HG02798 (cell line): ENCODE data around the gene CCDC24.

Experiments used
- ATAC-seq: cut with Tn5 transposase; IDR thresholded peaks from one replicate; pipeline ENCODE4 v1.9.1; 2021; ENCODE audit warnings: mild to moderate bottlenecking; ENCODE audit not compliant: unreplicated experiment, poor library complexity

CCDC24 gene

DNA sequence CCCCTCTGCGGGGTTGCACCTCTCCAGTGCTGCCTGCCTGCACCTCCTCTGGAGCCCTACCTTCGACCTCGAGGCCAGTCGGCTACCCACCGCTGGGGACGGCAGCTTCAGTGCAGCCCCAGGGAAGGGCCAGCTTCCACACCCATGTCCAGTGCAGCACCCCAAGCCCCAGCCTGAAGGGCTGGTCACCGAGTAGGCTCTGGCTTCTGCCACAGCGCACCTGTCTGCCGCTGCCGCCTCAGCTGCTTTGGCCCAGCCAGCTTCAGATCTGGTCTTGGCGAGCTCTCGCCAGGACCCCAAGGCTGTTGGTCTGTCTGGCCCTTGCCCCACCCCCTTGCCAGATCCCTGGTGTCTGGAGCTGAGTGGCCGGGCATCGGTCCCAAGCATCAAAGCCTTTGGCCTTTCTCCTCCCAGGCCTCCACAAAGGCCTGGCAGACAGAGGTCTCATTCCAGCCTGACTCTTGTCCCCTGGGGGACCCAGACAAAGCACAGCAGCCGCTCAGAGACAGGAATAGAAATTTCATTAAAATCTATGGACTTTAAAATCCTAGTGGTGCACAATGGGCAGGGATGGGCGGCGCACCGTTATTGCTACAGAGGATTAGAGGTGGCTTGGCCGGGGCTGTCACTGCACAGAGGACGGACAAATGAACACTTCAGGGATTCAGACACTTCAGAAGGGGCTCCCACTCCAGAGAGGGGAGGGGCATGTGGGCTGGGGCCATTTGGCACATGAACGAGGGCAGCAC, 4.8 kb downstream of the CCDC24 start:
- no peak for ATAC-seq

DNA sequence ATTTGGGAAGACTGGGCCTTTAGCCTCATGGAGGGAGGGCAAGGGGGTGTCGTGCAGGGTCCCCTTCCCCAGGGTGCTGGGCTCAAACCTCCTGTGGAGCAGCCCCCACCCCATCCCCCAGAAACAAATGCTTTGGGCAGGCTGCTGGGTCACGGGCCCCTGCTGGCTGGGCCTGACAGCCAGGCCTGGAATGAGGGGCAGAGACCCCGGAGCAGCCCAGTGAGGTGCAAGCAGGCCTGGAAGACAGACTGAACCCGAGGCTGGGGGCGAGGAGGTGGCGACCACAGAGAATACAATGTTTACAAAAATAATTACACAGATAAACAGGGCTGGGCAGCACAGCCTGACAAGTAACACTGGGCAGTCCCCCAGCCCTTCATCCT, 5.3 kb downstream of the CCDC24 start:
- no peak for ATAC-seq

- ATAC-seq: no peak
These were observed 6.0 kb downstream of the CCDC24 start for GRCh38 chr1:43997295-43997999.

DNA sequence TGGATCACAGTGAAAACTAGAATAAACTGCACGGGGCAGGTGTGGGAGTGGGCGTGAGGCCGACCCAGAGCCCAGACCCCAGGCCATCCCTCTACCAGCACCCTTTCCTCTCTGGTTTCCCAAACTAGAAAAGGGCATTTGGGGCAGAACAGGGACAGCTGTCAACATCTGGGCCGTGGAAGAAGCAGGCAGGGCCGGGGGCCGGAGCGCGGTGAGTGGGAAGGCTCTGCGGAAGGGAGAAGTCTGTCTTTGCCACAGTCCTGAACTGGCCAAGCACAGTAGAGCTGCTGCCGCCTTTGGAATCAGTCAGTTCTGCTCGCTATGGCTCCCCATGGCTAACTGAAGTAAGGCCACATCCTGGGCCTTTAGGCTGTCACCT, 6.6 kb downstream of the CCDC24 start:
- no peak for ATAC-seq

- ATAC-seq: no peak
These were observed 8.1 kb downstream of the CCDC24 start for GRCh38 chr1:43999455-43999854.

- no peak for ATAC-seq
These were observed 8.8 kb downstream of the CCDC24 start for GRCh38 chr1:44000122-44000665.

DNA sequence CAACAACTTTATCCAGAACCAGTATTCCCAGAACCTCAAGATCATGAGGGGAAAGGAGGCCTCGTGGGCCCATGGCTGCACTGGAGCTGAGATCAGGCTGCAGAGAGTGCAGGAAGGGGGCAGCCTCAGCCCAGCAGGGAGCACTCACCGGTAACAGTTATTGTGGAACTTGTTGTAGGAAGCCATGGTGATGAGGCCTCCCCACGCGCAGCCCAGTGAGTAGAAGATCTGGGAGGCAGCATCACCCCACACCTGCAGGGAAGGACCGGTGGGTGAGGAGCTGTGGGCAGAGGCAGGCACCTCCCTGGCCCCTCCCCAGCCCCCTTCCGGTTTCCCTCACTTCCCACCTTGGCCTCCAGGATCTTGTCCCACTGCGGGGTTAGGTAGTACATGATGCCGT, 10.8 kb downstream of the CCDC24 start:
- no peak for ATAC-seq

DNA sequence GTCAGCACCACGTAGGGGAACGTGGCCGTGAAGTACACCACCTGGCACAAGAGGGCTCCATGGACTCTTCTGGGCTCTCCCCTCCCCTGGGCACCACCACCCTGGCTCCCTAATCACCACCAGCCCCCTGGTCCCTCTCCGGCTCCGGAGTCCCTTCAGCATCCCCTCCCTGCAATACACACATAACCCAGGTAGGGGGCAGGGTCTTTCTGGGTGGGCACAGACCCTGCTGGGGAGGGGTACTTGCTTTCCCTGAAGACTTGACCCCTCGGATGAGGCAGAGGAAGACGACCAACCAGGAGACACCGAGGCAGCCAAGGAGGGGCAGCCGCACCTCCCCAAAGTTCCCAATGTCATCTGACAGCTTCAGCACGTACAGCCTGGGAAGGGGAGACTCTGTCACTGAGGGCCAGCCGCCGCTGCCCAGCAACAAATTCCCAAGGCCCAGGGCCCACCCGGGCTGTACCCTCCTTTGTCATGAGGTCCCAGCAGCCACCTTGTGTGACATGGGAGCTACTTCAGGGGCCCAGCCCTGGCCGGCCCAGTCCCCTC, 11.3 kb downstream of the CCDC24 start:
- no peak for ATAC-seq

- no peak for ATAC-seq
These were observed 16.9 kb downstream of the CCDC24 start for GRCh38 chr1:44008259-44008658.

DNA sequence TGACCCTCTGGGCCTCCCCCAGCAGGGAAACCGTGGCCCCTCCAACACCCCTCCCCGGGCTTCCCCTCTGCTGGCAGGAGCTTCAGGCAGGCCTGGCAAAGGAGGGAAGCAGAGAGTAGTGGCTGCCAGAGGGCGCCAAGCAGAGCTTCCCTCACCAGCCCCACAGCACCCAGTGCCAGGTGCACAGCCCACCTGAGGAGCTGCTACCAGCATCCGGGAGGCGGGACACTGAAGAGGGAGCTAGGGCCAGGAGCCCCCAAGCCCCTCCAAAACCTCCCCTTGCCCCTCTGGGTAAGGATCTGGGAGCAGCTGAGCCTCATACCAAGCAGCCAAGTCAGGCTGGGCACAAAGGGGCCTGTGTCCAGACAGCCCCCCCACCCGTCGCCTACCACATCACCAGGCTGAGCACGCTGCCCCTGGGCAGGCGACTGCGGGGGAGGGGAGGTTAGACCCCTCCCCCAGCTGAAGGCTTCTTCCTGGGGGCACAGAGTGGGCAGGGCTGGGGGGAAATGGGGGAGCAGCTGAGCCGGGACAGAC, 19.6 kb downstream of the CCDC24 start:
- no peak for ATAC-seq

GRCh38 chr1:44012404-44012803, 21.0 kb downstream of the CCDC24 start:
- no peak for ATAC-seq

GRCh38 chr1:44012941-44013609, 21.7 kb downstream of the CCDC24 start:
- no peak for ATAC-seq

DNA sequence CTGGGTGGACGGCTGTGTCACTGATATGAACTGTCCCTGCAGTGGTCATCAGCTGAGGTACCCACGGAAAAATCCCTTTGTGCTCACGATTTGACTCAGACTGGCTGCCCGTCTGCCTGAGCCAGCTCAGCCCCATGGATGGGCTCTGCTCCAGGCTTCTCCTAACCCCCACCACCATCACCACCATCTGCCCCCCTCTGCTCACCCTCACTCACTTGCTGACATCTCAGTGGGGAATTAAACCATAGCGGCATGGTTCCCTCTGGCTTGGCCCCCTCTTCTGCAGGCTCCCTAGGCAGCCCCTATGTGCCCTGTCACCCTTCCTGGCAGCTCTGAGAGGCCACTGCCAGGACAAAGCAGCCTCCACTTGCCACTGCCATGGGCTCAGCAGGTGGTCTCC, 22.6 kb downstream of the CCDC24 start:
- no peak for ATAC-seq

GRCh38 chr1:44014365-44015104, 23.1 kb downstream of the CCDC24 start:
- ATAC-seq: no peak

DNA sequence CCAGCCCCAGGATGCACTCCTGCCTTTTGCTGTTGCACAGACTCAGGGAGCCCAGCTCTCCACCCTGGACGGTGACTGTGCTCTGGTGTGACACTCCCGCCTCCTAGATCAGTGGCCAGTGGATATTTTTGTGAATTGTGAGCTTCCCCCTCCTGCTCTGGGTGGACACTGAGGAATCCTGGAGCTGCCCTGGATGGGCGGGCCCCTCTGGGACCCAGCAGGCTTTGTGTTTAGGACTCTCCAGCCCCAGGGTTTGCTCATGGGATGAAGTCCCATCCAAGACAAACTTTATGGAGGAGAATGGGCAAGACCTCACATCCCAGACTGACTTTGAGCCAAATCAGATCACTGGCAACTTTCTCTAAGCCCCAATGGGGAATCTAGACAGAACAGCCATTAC, 23.8 kb downstream of the CCDC24 start:
- no peak for ATAC-seq

GRCh38 chr1:44016041-44016889, 24.9 kb downstream of the CCDC24 start:
- no peak for ATAC-seq

- ATAC-seq: no peak
These were observed 25.5 kb downstream of the CCDC24 start for GRCh38 chr1:44016890-44017400.

DNA sequence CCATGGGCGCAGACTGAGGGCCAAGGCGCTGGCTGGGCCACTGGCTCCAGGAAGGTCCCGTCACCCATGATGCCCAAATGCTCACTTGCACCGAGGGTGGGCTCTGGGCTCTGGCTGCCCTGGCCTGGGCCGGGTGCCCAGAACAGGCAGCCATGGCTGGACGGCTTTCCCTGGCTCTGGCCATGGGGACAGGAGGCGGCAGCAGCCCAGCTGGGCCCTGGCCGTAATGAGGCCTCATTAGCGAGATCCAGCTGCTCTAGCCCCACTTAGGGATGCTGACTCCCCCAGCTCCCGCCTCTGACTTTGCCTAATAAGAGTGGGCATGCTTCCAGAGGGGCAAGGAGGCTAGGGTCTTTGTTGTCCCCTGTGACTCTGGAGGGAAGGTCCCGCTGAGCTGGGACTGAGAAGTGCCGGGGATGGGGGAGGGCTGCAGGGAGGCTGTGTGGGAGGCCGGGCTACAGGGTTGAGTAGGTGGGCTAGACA, 28.1 kb downstream of the CCDC24 start:
- no peak for ATAC-seq

DNA sequence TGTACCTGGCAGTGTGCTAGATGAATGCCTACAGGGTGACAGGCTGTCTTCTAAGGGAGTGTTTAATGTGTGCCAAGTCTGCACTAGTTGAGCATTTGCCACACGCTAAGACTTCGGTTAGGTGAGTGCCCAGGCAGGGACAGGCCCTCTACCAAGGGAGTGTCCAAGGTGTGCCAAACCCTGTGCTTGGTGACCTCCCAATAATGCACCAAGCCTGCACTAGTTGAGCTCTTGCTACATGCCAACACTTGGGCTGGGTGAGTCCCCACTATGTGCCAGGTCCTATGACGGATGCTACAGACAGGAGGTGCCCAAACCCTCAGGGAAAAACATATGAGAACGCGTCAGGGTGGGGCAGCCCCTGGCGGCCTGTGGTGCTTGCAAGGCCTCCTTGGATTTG, 29.1 kb downstream of the CCDC24 start:
- ATAC-seq: no peak
